IPS-18c (cell line): ENCODE data around the gene EFNA5.
A peak's percentile ranks its signal among the peaks of the same experiment; 100 is the strongest.

Experiments
- H3K4me3 ChIP-seq: 2 replicates; pipeline ENCODE4 v1.7.0; 2013; ENCODE audit warnings: low read depth, mild to moderate bottlenecking, low read length, moderate library complexity; ENCODE audit not compliant: insufficient read depth
- H3K9me3 ChIP-seq: one replicate; pipeline ENCODE4 v1.6.1; 2013; ENCODE audit warnings: mild to moderate bottlenecking, low read length, moderate library complexity; ENCODE audit not compliant: control insufficient read depth, insufficient read depth

The EFNA5 gene

GRCh38 chr5:107670932-107671741 lies at the start of gene EFNA5:
EFNA5 (minus strand) TSS chr5:107670937.
- Histone ChIP-seq H3K9me3 (no peaks in the 10 kb centered on the region), H3K4me3 (peak within 1 kb of the TSS; percentile 78)

- Histone ChIP-seq H3K9me3 (no peaks in the 10 kb centered on the region), H3K4me3 (no peak overlapping the region; the same call in 1 of the 2 replicates)
Observed at GRCh38 chr5:107719034-107719606, 48.4 kb upstream of the EFNA5 start.

- Histone ChIP-seq H3K4me3 (no peak overlapping the region), H3K9me3 (no peaks in the 10 kb centered on the region)
Observed at GRCh38 chr5:107717816-107718215, 47.1 kb upstream of the EFNA5 start.

- Histone ChIP-seq H3K9me3 (no peaks in the 10 kb centered on the region), H3K4me3 (no peak overlapping the region)
Observed at GRCh38 chr5:107713228-107713627, 42.5 kb upstream of the EFNA5 start.

- Histone ChIP-seq H3K4me3 (no peak overlapping the region), H3K9me3 (no peaks in the 10 kb centered on the region)
Observed at GRCh38 chr5:107712359-107712870, 41.7 kb upstream of the EFNA5 start.

GRCh38 chr5:107705402-107706014 lies 34.8 kb upstream of the EFNA5 start:
- no peaks in the 10 kb centered on the region for H3K9me3 ChIP-seq
- no peak overlapping the region for H3K4me3 ChIP-seq

- no peak overlapping the region for H3K4me3 ChIP-seq
- no peaks in the 10 kb centered on the region for H3K9me3 ChIP-seq
Observed at GRCh38 chr5:107704681-107705401, 34.1 kb upstream of the EFNA5 start.

- Histone ChIP-seq H3K9me3 (no peaks in the 10 kb centered on the region), H3K4me3 (no peak overlapping the region)
Observed at GRCh38 chr5:107700481-107700880, 29.7 kb upstream of the EFNA5 start.

- Histone ChIP-seq H3K4me3 (no peak overlapping the region), H3K9me3 (no peaks in the 10 kb centered on the region)
Observed at GRCh38 chr5:107699425-107699824, 28.7 kb upstream of the EFNA5 start.

GRCh38 chr5:107698286-107698685 lies 27.5 kb upstream of the EFNA5 start:
- no peaks in the 10 kb centered on the region for H3K9me3 ChIP-seq
- H3K4me3 ChIP-seq: no peak overlapping the region

- Histone ChIP-seq H3K4me3 (no peak overlapping the region), H3K9me3 (no peaks in the 10 kb centered on the region)
Observed at GRCh38 chr5:107696498-107696897, 25.8 kb upstream of the EFNA5 start.

- Histone ChIP-seq H3K4me3 (no peak overlapping the region), H3K9me3 (no peaks in the 10 kb centered on the region)
Observed at GRCh38 chr5:107696080-107696479, 25.3 kb upstream of the EFNA5 start.

GRCh38 chr5:107687937-107688336 lies 17.2 kb upstream of the EFNA5 start:
- Histone ChIP-seq H3K9me3 (no peaks in the 10 kb centered on the region), H3K4me3 (no peak overlapping the region)

GRCh38 chr5:107687404-107687803 lies 16.7 kb upstream of the EFNA5 start:
- H3K4me3 ChIP-seq: no peak overlapping the region
- no peaks in the 10 kb centered on the region for H3K9me3 ChIP-seq

GRCh38 chr5:107682533-107682932 lies 11.8 kb upstream of the EFNA5 start:
- Histone ChIP-seq H3K4me3 (no peak overlapping the region), H3K9me3 (no peaks in the 10 kb centered on the region)

GRCh38 chr5:107680799-107681198 lies 10.1 kb upstream of the EFNA5 start:
- H3K4me3 ChIP-seq: no peak overlapping the region

GRCh38 chr5:107680099-107680498 lies 9.4 kb upstream of the EFNA5 start:
- Histone ChIP-seq H3K9me3 (no peaks in the 10 kb centered on the region), H3K4me3 (no peak overlapping the region)

More at GRCh38 chr5:107680799-107681198, 10.1 kb upstream of the EFNA5 start:
- H3K9me3 ChIP-seq: no peaks in the 10 kb centered on the region
